ENCODE measurements around the gene INVS. TPM values are rescaled to one million over a fixed set of nuclear protein-coding genes. Genes with fewer than 3 reads are reported as not detected.

Gene INVS
- total RNA-seq, 4 donors from 2014 or later = 28.0 to 42.6 (median 35.6) TPM

- H3K27ac ChIP-seq = no peak overlapping the region
- H3K4me3 ChIP-seq = no peak overlapping the region
- no peak for TF ChIP-seq EP300 (IDR thresholded peaks at IDR 0.05)
- no peak for TF ChIP-seq POLR2A (IDR thresholded peaks at IDR 0.05)
- TF ChIP-seq CTCF (IDR thresholded peaks at IDR 0.05) = no peak
- DNase-seq (ENCODE audit: low spot score in 2 of 2) = no peak
- peaks cover 0 to 17% (median 2%) of the 10 kb centered on the region in 4 donors for H3K4me1 ChIP-seq
- no peaks in the 10 kb centered on the region for H3K9me3 ChIP-seq
- H3K27me3 ChIP-seq = no peaks in the 10 kb centered on the region
- H3K36me3 ChIP-seq = peaks cover 0 to 77% (median 2%) of the 10 kb centered on the region in 3 donors
- WGBS, 2 donors = 79 to 83% methylated on average over 2 of the region's 2 CpGs
Observed at GRCh38 chr9:100106616-100107015, 7.6 kb downstream of the INVS start.

GRCh38 chr9:100108559-100108958, 9.5 kb downstream of the INVS start:
- H3K9me3 ChIP-seq = no peaks in the 10 kb centered on the region
- DNase-seq (ENCODE audit: low spot score in 2 of 2) = no peak
- no peaks in the 10 kb centered on the region for H3K27me3 ChIP-seq
- TF ChIP-seq POLR2A (IDR thresholded peaks at IDR 0.05) = no peak
- TF ChIP-seq CTCF (IDR thresholded peaks at IDR 0.05) = no peak
- TF ChIP-seq EP300 (IDR thresholded peaks at IDR 0.05) = no peak
- H3K4me3 ChIP-seq = no peak overlapping the region
- 36% methylated on average over 2 of the region's 2 CpGs for WGBS, 2 donors
- peaks cover 0 to 63% (median 2%) of the 10 kb centered on the region in 3 donors for H3K36me3 ChIP-seq
- no peak overlapping the region for H3K27ac ChIP-seq
- peaks cover 0 to 19% (median 2%) of the 10 kb centered on the region in 4 donors for H3K4me1 ChIP-seq

- 42 to 54% methylated on average over 4 of the region's 4 CpGs for WGBS, 2 donors
- H3K4me3 ChIP-seq = no peak overlapping the region
- H3K36me3 ChIP-seq = peaks cover 0 to 37% (median 0%) of the 10 kb centered on the region in 3 donors
- TF ChIP-seq EP300 (IDR thresholded peaks at IDR 0.05) = no peak
- no peak for TF ChIP-seq CTCF (IDR thresholded peaks at IDR 0.05)
- TF ChIP-seq POLR2A (IDR thresholded peaks at IDR 0.05) = no peak
- H3K27me3 ChIP-seq = no peaks in the 10 kb centered on the region
- H3K9me3 ChIP-seq = no peaks in the 10 kb centered on the region
- peak; percentile 66 to 80 for DNase-seq (ENCODE audit: low spot score in 2 of 2)
- peaks cover 0 to 19% (median 2%) of the 10 kb centered on the region in 4 donors for H3K4me1 ChIP-seq
- peak overlapping the region in 1 of 4 donors; percentile 1 for H3K27ac ChIP-seq
Observed at GRCh38 chr9:100111235-100111634, 12.2 kb downstream of the INVS start.

GRCh38 chr9:100112677-100113336, 13.8 kb downstream of the INVS start:
- H3K27me3 ChIP-seq = no peaks in the 10 kb centered on the region
- peaks cover 0 to 19% (median 2%) of the 10 kb centered on the region in 4 donors for H3K4me1 ChIP-seq
- H3K27ac ChIP-seq = no peak overlapping the region
- no peak for DNase-seq (ENCODE audit: low spot score in 2 of 2)
- H3K9me3 ChIP-seq = no peaks in the 10 kb centered on the region
- no peak overlapping the region for H3K4me3 ChIP-seq
- WGBS, 2 donors = 90 to 95% methylated on average over 2 of the region's 2 CpGs
- H3K36me3 ChIP-seq = peaks cover 0 to 28% (median 0%) of the 10 kb centered on the region in 3 donors
- TF ChIP-seq CTCF (IDR thresholded peaks at IDR 0.05) = no peak
- TF ChIP-seq EP300 (IDR thresholded peaks at IDR 0.05) = no peak
- no peak for TF ChIP-seq POLR2A (IDR thresholded peaks at IDR 0.05)

- WGBS, 2 donors = 95 to 96% methylated on average over 21 to 25 of the region's 25 CpGs
- Histone ChIP-seq H3K36me3 (peaks cover 0 to 11% (median 0%) of the 10 kb centered on the region in 3 donors), H3K27me3 (no peaks in the 10 kb centered on the region), H3K9me3 (no peaks in the 10 kb centered on the region), H3K27ac (no peak overlapping the region), H3K4me1 (no peaks in the 10 kb centered on the region), H3K4me3 (no peak overlapping the region)
- DNase-seq (ENCODE audit: low spot score in 2 of 2) = no peak
- TF ChIP-seq POLR2A (IDR thresholded peaks at IDR 0.05) = no peak
- no peak for TF ChIP-seq EP300 (IDR thresholded peaks at IDR 0.05)
- TF ChIP-seq CTCF (IDR thresholded peaks at IDR 0.05) = no peak
Observed at GRCh38 chr9:100117316-100117715, 18.3 kb downstream of the INVS start.
